PC-3 (cell line): ENCODE results near the gene PSMF1. TPM values are rescaled to one million over a fixed set of nuclear protein-coding genes. Genes with fewer than 3 reads are reported as not detected.

Experiments
- ATAC-seq: fragments of 200-7000 bp; cut with Tn5 transposase; 2 replicates; pipeline ENCODE4 v1.9.1; 2020; ENCODE audit warnings: mild to moderate bottlenecking, moderate library complexity
- BruUV-seq: library from RNA; stranded (reverse); fragments of 400-500 nt; replicated peaks from 2 replicates; lab custom pipeline; 2021; lab: Mats Ljungman, UMichigan
- CTCF ChIA-PET: fragments of 300-600 bp; sonication (Branson Sonifier 250); formaldehyde crosslinking; loops from one replicate; lab custom pipeline; 2022; ENCODE audit warnings: antibody characterized with exemption; lab: Charles Lee
- POLR2A ChIA-PET: fragments of 300-600 bp; sonication (Branson Sonifier 250); formaldehyde crosslinking; loops from one replicate; lab custom pipeline; 2022; ENCODE audit warnings: antibody characterized with exemption; ENCODE audit not compliant: unreplicated experiment; lab: Charles Lee
- DNase-seq: peaks from one replicate; pipeline ENCODE4 v3.0.0-alpha.2; 2015
- H2AFZ ChIP-seq: fragments of 300-600 bp; sonication (generic); 2 replicates; pipeline ENCODE4 v1.6.0; 2016; ENCODE audit warnings: antibody characterized with exemption, low read length
- H3F3A ChIP-seq: fragments of 300-600 bp; sonication (generic); one replicate; pipeline ENCODE4 v1.6.0; 2017; ENCODE audit warnings: antibody characterized with exemption, low read length, control low read depth, mild to moderate bottlenecking; ENCODE audit not compliant: unreplicated experiment
- H3K27ac ChIP-seq: fragments of 300-600 bp; sonication (generic); 2 replicates; pipeline ENCODE4 v1.5.1; 2016; ENCODE audit warnings: mild to moderate bottlenecking, low read length
- H3K27me3 ChIP-seq: fragments of 300-600 bp; sonication (generic); 2 replicates; pipeline ENCODE4 v1.6.1; 2016; ENCODE audit warnings: low read length, mixed read lengths
- H3K36me3 ChIP-seq: fragments of 300-600 bp; sonication (generic); 2 replicates; pipeline ENCODE4 v1.6.1; 2016; ENCODE audit warnings: low read depth, mixed run types, low read length, mixed read lengths
- H3K4me1 ChIP-seq: fragments of 300-600 bp; sonication (generic); 2 replicates; pipeline ENCODE4 v1.5.1; 2016; ENCODE audit warnings: low read length; ENCODE audit not compliant: insufficient read depth
- H3K4me2 ChIP-seq: fragments of 300-600 bp; sonication (generic); 2 replicates; pipeline ENCODE4 v1.6.0; 2016; ENCODE audit warnings: low read length
- H3K4me3 ChIP-seq: fragments of 300-600 bp; sonication (generic); 2 replicates; pipeline ENCODE4 v1.5.1; 2016; ENCODE audit warnings: mild to moderate bottlenecking, low read length, mixed read lengths
- H3K79me2 ChIP-seq: fragments of 300-600 bp; sonication (generic); 2 replicates; pipeline ENCODE4 v1.6.1; 2017; ENCODE audit warnings: low read length, mixed read lengths
- H3K9ac ChIP-seq: fragments of 300-600 bp; sonication (generic); 2 replicates; pipeline ENCODE4 v1.6.0; 2016; ENCODE audit warnings: mild to moderate bottlenecking, low read length
- H3K9me2 ChIP-seq: fragments of 300-600 bp; sonication (generic); replicated peaks from 2 replicates; pipeline ENCODE4 v1.6.1; 2016; ENCODE audit warnings: mixed run types, low read length, mixed read lengths
- H3K9me3 ChIP-seq: fragments of 300-600 bp; sonication (generic); 2 replicates; pipeline ENCODE4 v1.6.1; 2016; ENCODE audit warnings: low read length, mixed read lengths
- H4K20me1 ChIP-seq: fragments of 300-600 bp; sonication (generic); 2 replicates; pipeline ENCODE4 v1.6.1; 2016; ENCODE audit warnings: low read length, mixed read lengths
- EZH2 ChIP-seq: fragments of 300-600 bp; sonication (generic); IDR thresholded peaks from one replicate; pipeline ENCODE4 v1.6.1; 2017; ENCODE audit warnings: antibody characterized with exemption, mild to moderate bottlenecking, low read length; ENCODE audit not compliant: unreplicated experiment
- EZH2phosphoT487 ChIP-seq: fragments of 300-600 bp; sonication (generic); IDR thresholded peaks from 2 replicates; pipeline ENCODE4 v1.6.1; 2018; ENCODE audit warnings: mild to moderate bottlenecking, antibody characterized with exemption, low read length, borderline replicate concordance
- intact Hi-C: fragments of 100-400 bp; cut with micrococcal nuclease; formaldehyde crosslinking; loops from 2 replicates; pipeline ENCODE4 v1.9.0; 2023
- total RNA-seq: library from RNA; depleted of rRNA; stranded (reverse); fragments of >200 nt; gene quantifications from 2 replicates; pipeline ENCODE4 v1.2.3, GENCODE V29; 2014
- TF ChIP-seq, protein P1 (sequence below): fragments of 300-600 bp; sonication (generic); conservative IDR thresholded peaks from 2 replicates; pipeline ENCODE4 v1.5.1; 2017; ENCODE audit warnings: antibody characterized with exemption, low read depth, mild to moderate bottlenecking, low read length

PSMF1 gene
- total RNA-seq, 1 experiment from 2014 or later: 60.8 TPM

GRCh38 chr20:1150218-1150617 lies 31.8 kb downstream of the PSMF1 start:
- ATAC-seq (peak; percentile 92), DNase-seq (peak; percentile 55)
- H3K79me2 ChIP-seq: peaks cover 12% of the 10 kb centered on the region; the same call in 1 of the 2 replicates
- no peaks in the 10 kb centered on the region for H3K27me3 ChIP-seq
- no peak overlapping the region for H3K9ac ChIP-seq
- H3K27ac ChIP-seq: no peak overlapping the region
- H3K4me1 ChIP-seq: no peaks in the 10 kb centered on the region
- H3K4me3 ChIP-seq: no peak overlapping the region
- H3K36me3 ChIP-seq: peaks cover 63% of the 10 kb centered on the region
- TF ChIP-seq, protein P1, sequence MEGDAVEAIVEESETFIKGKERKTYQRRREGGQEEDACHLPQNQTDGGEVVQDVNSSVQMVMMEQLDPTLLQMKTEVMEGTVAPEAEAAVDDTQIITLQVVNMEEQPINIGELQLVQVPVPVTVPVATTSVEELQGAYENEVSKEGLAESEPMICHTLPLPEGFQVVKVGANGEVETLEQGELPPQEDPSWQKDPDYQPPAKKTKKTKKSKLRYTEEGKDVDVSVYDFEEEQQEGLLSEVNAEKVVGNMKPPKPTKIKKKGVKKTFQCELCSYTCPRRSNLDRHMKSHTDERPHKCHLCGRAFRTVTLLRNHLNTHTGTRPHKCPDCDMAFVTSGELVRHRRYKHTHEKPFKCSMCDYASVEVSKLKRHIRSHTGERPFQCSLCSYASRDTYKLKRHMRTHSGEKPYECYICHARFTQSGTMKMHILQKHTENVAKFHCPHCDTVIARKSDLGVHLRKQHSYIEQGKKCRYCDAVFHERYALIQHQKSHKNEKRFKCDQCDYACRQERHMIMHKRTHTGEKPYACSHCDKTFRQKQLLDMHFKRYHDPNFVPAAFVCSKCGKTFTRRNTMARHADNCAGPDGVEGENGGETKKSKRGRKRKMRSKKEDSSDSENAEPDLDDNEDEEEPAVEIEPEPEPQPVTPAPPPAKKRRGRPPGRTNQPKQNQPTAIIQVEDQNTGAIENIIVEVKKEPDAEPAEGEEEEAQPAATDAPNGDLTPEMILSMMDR: no peak
- TF ChIP-seq EZH2phosphoT487 (no peak), EZH2 (no peak)
- no peaks in the 10 kb centered on the region for H3F3A ChIP-seq
- intact Hi-C loops: no loop called here
- ChIA-PET CTCF (no interaction called here), POLR2A (interaction anchor here (0.6 kb wide), 1 partner anchor 320 kb away, joined by 12 read pairs; no protein-coding TSS in a partner anchor)
- no peak overlapping the region for H2AFZ ChIP-seq
- no peak overlapping the region for H3K4me2 ChIP-seq
- BruUV-seq: no TSS peak
- H3K9me2 ChIP-seq: no peaks in the 10 kb centered on the region
- no peaks in the 10 kb centered on the region for H3K9me3 ChIP-seq
- 0 out of 2 replicates have a peak, but pooled peaks cover 11% of the 10 kb centered on the region for H4K20me1 ChIP-seq

- Histone ChIP-seq H3K4me1 (no peaks in the 10 kb centered on the region), H4K20me1 (0 out of 2 replicates have a peak, but pooled peaks cover 11% of the 10 kb centered on the region), H3K27me3 (no peaks in the 10 kb centered on the region), H3K9me3 (no peaks in the 10 kb centered on the region), H3K4me2 (no peak overlapping the region), H3K27ac (no peak overlapping the region), H2AFZ (no peak overlapping the region), H3F3A (no peaks in the 10 kb centered on the region), H3K9ac (no peak overlapping the region), H3K9me2 (no peaks in the 10 kb centered on the region), H3K79me2 (peaks cover 12% of the 10 kb centered on the region; the same call in 1 of the 2 replicates), H3K4me3 (no peak overlapping the region), H3K36me3 (peaks cover 64% of the 10 kb centered on the region)
- CTCF ChIA-PET: no interaction called here
- TF ChIP-seq, protein P1: no peak
- no peak for ATAC-seq
- DNase-seq: no peak
- POLR2A ChIA-PET: interaction anchor here (0.6 kb wide), 1 partner anchor 77 kb away, joined by 4 read pairs; no protein-coding TSS in a partner anchor
- intact Hi-C loops: no loop called here
- BruUV-seq: no TSS peak
Observed at GRCh38 chr20:1150968-1151367, 32.6 kb downstream of the PSMF1 start.

GRCh38 chr20:1154226-1154625 lies 35.8 kb downstream of the PSMF1 start:
- Histone ChIP-seq H4K20me1 (0 out of 2 replicates have a peak, but pooled peaks cover 11% of the 10 kb centered on the region), H3K4me1 (no peaks in the 10 kb centered on the region), H3K9me2 (no peaks in the 10 kb centered on the region), H3K27me3 (no peaks in the 10 kb centered on the region), H3K79me2 (peaks cover 12% of the 10 kb centered on the region; the same call in 1 of the 2 replicates), H2AFZ (no peak overlapping the region), H3K9ac (no peak overlapping the region), H3K4me3 (no peak overlapping the region), H3K36me3 (peaks cover 58% of the 10 kb centered on the region), H3K4me2 (no peak overlapping the region), H3K27ac (no peak overlapping the region), H3F3A (no peaks in the 10 kb centered on the region), H3K9me3 (no peaks in the 10 kb centered on the region)
- no peak for DNase-seq
- BruUV-seq: no TSS peak
- no peak for ATAC-seq
- TF ChIP-seq EZH2 (no peak), EZH2phosphoT487 (no peak)
- TF ChIP-seq, protein P1: no peak
- POLR2A ChIA-PET: no interaction called here
- CTCF ChIA-PET: no interaction called here
- intact Hi-C loops: no loop called here
